GM18868 (cell line): ENCODE measurements around the gene MYO5C.

Experiments used
- ATAC-seq: cut with Tn5 transposase; IDR thresholded peaks from one replicate; pipeline ENCODE4 v1.9.1; 2021; ENCODE audit warnings: mild to moderate bottlenecking, moderate library complexity; ENCODE audit not compliant: unreplicated experiment

Gene MYO5C

DNA sequence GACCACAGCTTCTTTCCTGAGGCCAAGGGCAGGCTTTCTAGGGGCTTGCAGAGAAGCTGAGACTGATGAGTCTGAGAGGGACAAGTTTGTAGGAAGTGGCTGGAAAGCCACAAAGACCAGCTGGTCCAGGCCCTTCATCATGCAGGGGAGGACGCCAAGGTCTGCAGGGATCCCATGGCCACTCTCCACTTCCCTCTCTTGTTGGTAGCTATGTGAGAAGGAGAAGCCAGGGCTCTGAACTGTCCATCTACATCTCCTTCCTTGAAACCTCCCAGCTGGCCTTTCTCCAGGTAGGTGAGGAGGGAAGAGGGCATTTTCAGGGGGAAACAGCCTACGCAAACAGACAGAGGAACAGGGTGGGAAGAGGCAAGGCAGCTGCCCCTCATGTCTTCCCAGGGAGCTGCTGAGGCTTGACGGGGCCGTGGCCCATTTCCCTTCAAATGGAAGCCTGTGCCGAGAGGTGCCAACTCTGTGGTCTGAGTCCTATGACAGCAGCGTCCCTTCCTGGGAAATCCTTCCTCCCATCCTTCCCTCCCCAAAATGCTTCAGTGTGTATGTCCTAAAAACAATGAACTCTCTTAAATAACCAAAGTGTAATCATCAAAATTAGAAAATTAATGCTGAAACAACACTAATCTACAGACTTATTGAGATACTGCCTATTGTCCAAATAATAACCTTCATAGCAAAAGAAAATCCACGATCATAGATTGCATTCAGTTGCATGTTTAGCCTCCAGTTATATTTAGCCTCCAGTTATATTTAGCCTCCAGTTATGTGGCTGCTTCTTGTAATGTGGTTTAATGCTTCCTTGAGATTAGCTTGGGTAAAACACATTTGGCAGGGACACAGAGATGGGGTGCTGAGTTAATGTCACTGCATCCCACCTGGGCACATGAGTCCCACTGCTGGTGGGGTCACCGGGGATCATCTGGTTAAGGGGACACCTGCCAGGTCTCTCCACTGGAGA is 140.4 kb downstream of the MYO5C start:
- ATAC-seq: no peak

DNA sequence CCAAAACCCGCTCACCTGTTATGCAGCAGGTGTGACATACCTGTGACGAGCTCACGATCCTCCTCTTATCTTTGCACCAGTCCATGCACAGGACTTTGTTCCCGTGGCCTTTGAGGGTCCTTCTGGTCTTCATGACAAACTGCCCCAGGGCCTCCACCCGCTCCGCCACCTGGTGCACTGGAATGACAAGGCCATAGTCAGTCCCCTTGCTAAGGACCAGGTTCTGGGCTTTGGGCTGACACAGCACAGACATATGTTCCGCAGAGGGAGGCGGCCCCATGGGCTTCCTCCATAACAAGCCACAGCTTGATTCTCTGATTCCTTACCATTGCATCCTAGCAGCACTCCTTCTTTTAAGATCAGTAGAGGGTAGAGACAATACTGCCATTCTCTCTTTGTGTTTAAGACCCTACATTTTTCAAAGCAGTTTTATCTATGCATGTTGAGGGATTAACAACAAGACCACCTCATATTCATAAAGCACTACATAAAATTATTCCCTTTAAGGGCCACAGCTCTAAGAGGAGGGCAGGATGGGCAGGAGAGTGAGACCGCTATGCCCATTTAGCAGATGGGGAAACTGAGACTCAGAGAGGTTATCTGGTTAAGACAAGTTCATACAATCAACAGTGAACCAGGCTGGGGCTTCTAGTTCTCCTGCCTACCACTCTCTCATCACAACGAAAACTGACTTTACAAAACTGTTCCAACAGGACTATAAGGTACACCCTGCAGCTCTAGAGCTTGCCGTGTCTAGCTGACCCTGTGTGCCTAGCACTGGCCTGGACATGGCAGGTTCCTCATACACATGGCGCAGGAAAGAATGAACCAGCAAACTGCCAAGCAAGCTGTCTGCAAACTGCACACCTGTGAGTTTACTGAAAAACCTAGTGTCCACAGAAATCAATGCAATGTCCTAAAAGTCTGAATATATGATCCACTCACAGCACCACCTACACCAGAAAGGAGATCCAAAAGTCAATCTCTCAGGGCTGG is 141.4 kb downstream of the MYO5C start:
- no peak for ATAC-seq

DNA sequence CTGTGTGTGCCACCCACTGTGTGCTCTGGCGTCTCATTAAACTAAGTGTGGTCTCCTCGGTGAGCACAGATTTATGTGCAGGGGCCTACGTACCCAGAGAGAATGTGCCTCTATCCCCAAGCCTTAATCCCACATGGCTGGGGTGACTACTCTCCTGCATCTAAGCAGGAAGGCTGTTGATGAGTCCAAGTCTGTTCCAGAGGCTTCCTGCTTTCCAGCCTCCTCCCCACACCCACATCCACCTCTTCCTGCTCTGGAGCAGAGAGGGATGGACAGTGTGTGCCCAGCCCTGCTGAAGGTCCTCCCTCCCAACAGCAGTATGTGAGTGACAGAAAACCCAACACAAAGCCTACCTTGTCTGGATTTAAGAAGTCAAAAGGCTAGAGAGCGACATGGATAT is 144.3 kb downstream of the MYO5C start:
- no peak for ATAC-seq

DNA sequence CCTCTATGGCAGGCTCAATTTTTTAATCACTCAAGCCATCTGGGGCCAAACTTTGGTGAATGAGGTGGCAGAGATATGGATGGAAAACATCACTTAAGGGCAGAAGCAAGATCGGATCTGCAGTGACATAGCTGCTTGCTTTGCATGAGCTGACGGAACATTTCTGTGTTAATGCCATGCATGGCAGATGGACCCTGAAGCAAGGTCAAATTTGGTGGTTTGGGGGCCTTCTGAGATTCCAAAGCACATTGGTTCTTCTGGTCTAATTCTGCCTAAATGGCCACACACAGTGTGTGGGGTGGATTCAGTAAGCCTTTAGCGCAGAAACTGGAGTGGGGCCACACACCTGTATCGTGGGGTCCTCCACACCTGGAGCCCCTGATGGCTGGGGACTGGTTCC is 144.7 kb downstream of the MYO5C start:
- no peak for ATAC-seq

DNA sequence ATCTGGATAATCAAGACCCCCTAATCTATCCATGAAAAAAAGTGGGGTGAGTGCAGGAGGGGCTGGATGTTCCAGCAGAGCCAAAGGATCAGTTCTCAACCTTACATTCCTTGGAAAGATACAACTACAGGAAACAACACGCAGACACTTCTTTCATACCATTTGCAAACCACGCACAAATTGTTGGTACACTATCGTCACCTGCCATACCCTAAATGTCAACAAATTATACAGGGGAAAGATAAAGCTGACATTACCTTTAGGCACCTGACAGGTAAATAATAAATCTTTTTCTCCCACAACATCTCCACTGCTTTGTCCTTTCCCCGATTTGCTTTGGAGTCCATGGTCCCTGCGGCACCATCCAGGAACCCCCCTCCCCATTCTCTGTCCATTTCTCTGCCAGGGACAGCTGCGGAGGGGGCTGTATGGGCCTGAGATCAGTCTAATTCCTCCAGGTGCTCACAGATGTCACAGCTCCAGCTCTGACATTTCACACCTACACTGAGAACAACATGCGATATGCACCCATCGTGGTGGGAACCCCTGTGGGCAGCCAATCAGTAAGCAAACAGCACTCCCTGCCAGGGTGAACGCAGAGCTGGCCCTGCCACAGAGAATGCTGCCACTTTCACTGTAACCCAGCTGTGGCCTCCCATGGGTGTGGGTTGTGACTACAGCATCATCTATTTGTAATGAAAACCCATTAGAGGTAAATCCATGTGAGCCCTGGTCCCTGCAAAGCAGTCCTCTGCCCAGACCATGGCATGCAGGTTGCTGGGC is 145.4 kb downstream of the MYO5C start:
- ATAC-seq: no peak

DNA sequence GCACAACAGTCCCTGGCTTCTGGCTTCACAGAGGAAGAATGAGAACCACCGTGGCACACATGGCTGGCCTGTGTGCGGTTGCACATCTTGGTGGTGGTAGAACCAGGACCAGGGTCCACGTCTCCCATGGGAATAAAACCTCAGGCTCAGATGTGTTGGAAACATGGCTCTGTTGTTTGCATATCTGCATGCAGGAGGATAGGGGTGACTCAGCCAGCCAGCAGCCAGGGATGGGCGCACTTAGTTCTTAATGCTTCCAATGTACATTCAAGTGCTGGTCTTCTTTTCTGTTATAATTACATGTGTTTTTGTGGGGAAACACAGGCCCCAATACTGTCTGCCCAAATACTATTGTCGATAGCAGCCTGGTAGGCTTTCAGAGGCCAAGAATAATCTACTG is 147.2 kb downstream of the MYO5C start:
- no peak for ATAC-seq

DNA sequence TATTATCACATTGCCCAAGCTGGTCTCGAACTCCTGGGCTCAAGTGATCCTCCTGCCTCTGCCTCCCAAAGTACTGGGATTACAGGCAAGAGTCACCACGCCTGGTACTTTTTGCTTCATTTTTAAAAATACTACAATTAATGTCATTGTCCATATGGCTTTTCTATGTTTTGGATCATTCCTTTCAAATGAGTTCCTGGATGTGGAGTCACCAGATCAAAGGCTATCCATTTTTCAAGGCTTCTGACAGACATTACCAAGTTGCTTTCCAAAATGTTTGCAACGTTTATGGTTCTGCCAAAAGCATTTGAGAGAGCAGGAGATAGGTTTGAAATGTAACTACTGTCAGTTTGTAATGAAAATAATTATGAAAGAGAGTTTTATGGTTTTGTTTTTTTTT is 148.8 kb downstream of the MYO5C start:
- no peak for ATAC-seq

DNA sequence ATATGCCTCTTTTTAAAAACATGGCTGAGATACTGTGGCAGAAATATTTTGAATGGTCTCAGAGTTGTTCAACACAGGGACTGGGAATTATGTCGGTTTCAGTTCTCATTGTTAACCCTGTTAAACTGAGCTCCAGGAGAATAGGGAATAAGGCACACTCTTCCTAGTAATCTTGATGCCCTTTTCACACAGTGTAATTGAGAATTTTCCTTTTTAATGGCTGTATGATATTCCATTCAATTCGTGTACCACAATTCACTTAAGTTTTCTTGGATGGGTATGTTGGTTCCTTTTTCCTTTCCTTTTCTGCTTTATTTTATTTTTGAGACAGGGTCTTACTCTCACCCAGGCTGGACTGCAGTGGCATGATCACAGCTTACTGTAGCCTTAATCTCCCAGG is 149.3 kb downstream of the MYO5C start:
- no peak for ATAC-seq

DNA sequence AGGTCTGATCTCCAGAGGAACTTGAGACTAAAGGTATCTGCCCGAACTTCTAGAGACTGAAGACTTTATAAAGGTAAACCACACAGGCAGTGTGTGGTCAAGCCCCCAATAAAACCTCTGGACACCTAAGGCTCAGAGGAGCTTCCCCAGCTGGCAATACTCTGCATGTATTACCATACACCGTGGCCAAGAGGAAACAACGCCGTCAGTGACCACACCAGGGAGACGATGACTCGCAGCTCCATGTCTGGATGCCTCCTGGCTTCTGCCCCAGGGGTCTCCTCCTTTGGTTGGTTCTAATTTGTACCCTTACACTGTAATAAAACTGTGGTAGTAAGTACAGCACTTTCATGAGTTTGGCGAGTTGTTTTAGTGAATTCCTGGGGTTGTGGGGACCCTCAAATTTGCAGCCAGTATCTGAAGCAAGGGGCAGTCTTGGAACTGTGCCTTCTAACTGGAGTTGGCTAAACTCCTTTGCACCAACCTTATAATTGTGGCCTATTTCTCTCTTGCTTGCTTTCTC is 150.9 kb downstream of the MYO5C start:
- ATAC-seq: no peak

DNA sequence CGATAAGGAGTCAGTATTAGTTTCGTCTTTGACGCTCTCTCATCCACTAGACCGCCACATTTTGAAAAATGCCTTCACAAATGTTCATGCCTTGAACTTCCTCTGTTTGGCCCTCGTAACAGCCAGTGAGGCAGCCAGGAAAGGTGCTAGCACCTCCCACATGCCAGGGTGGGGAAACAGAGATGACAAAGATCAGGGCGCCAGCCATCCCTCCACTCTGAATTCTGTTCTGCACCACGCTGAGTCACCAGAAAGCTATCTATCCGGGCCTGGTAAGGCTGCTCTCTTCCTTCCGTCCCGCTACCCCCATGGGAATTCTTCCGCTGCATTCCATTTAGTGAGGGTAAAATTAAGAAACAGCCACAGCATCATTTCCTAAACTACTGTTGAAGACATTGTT is 151.7 kb downstream of the MYO5C start:
- ATAC-seq: no peak
